ENCODE data around the gene PSKH1.
"Not testable (repeated sequence)": the region's sequence is repeated elsewhere in the genome, so short reads cannot be mapped to it uniquely, and the experiment has no call there.

PSKH1 gene

DNA sequence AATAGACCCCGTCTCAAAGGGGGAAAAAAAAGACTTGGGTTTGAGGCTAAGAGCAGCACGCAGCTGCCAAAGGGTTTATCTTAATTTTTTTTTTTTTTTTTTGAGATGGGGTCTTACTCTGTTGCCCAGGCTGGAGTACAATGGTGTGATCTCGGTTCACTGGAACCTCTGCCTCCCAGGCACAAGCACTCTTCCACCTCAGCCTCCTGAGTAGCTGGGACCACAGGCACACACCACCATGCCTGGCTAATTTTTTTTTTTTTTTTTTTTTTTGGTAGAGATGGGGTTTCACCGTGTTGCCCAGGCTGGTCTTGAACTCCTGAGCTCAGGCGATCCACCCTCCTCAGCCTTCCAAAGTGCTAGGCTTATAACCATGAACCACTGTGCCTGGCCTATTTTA is 44.7 kb downstream of the PSKH1 start:
- not testable (repeated sequence) for DNase-seq (ENCODE audit: insufficient read length, low spot score); FAIRE-seq

DNA sequence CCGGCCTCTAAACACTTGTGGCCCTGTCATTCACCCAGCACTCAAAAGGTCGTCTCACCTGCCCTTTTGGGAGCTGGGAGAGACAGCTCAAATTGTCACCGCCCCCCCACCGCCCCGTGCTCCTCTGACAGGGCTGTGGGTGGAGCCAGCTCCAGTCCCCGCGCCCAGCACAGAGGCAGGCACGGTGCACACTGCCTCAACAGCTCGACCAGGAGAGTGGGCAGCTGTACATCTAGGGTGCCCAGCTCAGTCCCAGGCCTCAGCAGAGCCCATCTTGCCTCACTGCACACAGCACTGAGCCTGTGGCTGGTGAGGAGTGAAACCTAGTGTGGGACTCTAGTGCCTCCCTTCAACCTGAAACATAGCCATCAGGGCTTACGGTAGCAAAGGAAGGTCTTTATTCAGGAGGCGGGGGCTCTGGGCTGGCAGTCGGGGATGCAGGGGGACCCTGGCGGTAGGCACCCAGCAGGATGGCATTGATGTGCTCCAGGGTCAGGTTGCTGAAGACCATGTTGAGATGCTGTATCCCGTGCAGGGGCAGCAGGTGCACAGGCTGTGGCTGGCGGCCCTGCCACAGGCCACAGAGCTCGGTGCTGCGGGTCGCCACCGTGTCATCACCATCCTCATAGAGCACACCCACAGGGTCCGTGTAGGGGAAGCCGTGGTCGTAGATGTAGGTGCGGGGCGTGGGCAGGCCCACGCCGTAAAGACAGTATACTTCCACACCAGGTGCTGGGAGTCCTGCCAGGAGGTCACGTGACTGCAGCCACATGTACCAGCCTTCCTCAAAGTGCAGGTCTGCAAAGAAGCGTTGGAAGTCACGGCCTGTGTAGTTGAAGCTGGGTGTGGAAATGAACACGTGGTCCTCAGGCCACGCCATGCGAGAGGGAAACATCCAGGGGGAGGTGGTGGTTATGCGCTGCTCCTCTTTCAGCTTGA is 46.7 kb downstream of the PSKH1 start:
- FAIRE-seq (peak; percentile 26), DNase-seq (ENCODE audit: insufficient read length, low spot score) (no peak)

DNA sequence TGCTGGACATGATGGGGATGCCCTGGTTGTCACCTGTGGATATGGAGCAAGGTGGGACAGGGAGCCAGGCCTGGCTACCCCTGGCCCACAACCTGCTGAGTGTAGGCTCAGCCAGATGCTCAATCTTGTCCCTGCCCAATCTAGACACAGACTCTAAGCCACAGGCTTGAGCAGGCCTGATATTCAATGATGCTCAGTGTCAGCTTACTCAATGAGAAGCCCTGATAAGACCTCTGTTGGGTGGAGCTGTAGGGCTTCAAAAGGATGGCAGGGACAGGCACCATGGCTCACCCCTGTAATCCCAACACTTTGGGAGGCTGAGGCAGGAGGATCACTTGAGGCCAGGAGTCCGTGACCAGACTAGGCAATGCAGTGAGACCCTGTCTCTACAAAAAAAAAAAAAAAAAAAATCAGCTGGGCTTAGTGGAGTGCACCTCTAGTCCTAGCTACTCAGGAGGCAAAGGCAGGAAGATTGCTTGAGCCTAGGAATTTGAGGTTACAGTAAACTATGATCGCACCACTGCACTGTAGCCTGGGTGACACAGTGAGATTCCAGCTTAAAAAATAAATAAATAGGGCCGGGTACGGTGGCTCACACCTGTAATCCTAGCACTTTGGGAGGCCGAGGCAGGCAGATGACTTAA is 47.5 kb downstream of the PSKH1 start:
- no peak for DNase-seq (ENCODE audit: insufficient read length, low spot score)
- FAIRE-seq, result no peak

DNA sequence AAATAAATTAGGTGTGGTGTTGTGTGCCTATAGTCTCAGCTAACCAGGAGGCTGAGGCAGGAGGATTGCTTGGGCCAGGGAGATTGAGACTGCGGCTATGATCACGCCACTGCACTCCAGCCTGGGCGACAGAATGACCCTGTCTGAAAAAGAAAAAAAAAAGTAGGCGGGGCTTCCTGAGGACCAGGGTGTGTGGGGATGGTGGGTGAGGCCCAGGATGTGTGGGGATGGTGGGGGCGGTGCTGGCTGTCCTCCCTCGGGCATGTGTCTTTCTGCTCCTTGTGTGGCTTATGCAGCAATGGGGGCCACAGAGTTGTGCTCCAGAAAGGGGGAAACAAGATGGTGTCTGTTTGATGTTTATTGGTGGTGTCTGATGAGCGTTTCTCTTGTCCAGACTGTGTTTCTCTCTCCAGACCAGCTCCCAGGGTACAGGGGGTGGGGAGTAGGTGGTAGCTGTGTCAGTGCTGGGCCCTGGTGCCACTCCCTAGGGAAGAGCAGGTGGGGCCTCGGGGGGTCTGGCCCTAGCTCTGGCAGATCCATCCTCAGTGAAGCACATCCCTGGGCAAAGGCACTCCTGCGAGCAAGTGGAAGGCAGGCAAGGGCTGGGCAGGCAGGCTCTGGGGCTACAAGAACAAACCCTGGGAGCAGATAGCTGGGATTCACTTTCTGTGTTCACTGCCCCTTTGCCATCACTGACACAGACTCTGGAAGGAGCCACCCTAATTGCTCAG is 48.6 kb downstream of the PSKH1 start:
- no peak for FAIRE-seq
- DNase-seq (ENCODE audit: insufficient read length, low spot score), result no peak

DNA sequence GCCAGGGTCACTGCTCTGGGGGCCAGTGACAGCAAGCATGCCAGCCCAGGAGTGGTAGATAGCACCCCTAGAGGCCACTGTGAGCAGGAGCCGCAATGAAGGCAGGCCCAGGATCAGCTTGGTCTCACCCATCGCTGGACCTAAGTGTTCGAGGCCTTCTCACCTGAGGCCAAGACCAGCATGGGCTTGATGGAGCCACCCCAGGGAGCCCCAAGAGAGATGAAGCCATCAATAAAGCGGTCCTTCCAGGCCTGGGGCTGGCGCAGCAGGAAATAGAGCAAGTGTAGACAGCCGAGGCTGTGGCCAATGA is 49.1 kb downstream of the PSKH1 start:
- FAIRE-seq (peak; percentile 80), DNase-seq (ENCODE audit: insufficient read length, low spot score) (peak; percentile 53)

DNA sequence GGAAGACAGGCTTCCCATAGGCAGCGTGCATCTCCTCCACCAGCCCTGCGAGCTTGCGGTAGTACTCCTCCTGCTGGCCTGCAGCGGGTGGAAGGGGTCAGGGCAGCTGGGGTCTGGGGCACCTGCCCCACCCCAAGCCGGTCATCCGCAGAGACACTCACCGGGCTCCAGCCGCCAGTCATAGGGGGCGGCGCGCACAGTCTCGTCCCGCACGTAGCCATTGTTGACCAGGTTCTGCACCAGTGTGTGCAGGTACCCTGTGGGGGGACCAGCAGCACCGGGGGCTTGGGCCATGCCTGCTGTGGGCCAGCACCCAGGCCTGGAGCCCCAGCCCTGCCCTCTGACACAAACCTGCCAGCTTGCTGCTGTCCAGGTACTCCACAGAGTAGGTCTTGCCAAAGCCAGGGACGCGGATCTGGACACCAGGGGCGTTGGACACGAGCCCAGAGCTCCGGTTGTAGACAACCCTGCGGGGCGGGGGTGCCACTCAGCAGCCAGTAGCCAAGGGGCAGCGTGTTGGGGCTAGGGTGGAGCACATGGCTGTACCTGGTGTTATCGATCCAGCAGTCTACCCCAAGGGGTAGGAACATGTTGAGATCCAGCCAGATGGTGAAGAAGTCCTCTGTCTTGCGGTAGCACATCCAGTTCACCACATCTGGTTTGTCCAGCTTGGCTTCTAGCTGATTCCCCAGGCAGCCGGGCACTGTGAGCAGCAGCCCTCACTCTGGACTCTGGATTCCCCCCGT is 49.6 kb downstream of the PSKH1 start:
- FAIRE-seq (peak; percentile 48), DNase-seq (ENCODE audit: insufficient read length, low spot score) (no peak)

DNA sequence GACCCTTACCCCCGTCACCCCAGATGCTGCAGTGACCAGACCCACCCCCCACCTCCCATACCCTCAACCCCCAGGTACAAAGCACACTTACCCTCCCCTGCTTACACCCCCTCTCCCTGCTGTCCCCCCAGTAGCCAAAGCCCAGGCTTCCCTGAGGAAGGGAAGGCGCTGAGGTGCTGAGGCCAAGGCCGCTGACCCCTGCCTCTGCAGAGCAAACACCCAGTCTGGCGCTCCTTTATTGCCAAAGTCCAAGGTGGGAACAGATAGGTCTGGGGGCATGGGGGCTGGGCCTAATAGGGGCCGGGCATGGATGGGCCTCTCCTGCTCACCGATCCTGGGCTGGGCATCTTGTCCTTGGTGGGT is 50.2 kb downstream of the PSKH1 start:
- DNase-seq (ENCODE audit: insufficient read length, low spot score) (no peak), FAIRE-seq (no peak)

DNA sequence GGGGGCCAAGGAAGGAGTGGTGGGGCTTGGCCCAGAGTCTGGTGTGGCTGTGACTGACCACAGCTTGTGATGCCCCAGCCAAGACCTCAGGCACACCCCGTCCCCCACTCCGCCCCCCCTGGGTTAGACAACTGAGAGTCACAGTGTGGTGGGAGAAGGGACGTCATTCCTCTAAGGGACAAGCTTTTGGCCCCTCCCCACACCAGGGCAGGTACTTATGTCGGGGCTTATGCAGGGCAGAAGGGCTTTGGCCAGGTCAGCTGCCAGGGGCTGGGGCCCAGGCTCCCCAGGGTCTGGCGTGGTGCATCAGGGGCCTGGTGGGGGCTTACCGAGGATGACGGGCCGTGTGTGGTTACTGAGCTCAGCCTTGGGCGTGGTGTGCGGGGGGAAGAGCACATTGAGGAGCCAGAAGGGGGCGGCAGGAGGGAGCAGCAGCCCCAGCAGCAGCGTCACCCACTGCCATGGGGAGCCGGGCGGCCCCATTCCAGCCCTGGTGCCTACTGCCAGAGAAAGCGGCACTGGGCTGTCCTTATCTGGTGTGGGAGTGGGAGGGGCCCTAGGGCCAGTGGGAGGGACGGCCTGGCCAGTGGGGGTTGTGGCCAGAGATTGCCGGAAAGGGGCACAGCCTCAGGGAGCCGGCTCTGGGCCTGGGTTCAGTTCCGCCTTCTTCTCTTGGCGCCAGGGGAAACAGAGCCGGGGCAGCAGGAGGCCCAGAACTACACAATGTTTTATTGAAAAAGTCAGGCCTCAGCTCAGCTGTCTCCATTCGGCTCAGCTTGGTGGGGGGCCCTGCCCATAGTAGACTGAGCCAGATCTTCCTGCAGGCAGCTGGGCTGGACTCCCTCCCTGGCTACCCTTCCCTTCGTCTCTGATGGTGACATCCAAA is 50.8 kb downstream of the PSKH1 start, which contains the start of gene LCAT:
Gene LCAT (minus strand): TSS at position 502 of the 886 bp plus-strand sequence. CDS start 19 bp downstream, at position 483.
- FAIRE-seq, result no peak

DNA sequence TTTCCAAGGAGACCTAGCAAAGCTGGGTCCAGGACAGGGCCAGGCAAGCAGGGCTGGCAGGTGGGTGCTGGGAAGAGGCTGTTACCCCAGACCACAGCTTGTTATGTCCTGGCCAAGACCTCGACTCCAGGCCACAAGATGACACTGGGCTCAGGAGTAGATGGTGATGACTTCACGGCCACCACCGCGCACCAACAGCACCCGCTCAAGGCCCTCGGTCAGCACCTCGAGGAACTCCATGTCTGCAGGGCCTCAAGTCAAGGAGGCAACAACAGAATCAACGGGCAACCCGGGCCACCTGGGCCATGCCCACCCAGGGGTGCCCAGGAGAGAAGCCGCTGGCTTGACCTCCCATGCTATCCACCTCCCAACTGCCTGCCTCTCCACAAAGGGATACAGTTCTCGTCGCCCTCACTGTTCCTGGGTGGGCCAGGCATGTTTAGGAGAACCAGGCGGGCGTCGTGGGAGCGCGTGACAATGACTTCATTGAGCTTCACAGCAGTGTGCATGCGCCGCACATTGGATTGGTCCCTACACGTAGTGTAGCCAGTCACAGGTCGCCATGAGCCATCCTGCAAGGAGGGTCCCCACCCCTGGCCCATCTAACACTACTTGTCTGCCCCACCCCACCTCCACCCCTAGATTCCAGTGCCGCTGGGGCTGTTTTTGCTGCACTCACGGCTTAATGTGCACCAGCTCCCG is 51.8 kb downstream of the PSKH1 start:
- no peak for DNase-seq (ENCODE audit: insufficient read length, low spot score)
- no peak for FAIRE-seq

More for the DNA sequence above, 50.8 kb downstream of the PSKH1 start, which contains the start of gene LCAT:
- DNase-seq (ENCODE audit: insufficient read length, low spot score), result no peak

DNA sequence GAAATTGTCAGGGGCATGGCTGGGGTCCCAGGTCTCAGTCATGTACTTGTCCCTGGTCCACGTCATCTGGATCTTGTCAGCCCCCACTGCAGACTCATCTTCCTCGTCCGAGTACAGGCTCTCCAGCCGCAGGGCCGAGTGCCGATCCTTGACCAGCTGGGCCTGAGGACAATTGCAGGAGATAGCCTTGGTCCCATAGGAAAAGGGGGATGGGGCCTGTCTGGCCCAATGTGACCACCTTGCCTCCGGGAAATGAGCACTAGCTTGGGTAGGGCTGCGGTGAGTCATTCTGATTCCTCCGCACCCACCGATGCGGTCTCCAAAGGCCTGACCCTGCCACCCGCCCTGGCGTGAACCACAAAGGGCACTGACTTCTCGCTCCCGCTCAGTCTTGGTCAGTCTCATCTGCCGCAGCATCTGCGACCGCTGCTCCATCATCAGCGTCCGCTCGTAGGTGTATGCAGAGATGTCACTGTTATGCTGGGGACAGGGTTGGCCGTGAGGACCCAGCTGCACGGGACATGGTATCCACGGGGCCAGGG is 52.4 kb downstream of the PSKH1 start:
- FAIRE-seq, result no peak
- DNase-seq (ENCODE audit: insufficient read length, low spot score), result no peak

DNA sequence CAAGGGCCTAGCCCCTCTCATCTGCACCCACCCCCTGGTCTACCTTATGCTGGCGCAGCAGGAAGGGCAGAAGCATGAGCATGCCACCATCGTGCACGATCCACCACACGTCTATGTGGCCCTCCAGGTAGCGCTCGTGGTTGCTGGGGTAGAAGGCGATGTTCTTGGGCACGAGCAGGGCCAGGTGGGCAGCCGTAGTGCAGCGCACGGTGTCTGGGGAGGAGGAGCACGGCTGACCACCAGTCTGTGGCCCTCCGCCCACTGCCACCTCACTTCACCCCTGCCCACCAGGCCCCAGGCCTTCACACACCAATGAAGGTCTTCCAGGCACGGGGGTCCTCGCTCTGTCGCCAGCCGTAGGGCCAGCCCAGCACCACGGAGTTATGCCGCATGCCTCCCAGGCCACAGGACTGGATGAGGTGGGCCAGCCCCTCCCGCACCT is 53.1 kb downstream of the PSKH1 start:
- FAIRE-seq (peak; percentile 33), DNase-seq (ENCODE audit: insufficient read length, low spot score) (no peak)

DNA sequence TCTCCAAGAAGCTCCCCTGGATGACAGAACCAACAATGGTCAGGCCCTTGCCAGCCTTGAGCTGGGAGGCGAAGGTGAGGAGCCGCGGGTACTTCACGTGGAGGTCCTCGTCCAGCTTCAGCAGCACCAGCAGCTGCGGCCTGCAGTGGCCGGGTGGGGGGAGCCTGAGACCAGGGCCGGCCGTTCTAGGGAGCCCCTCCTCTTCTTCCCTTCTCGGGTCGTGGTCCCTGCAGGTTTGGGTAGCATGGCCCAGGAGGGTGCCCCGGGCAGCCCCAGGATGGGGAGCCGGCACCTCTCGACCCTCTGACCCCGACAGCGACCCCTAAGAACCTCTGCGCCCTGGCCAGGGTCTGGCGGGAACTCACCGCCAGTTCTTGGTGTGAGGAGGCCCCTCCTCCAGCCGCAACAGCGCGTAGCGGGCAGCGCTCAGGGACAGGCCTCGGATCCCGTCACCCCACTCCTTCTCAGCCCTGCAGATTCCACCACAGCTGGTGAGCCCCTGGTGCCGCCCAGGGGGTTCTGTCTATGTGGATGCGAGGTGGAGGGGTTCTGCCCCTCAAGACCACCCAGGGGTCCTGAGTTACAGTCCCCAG is 54.0 kb downstream of the PSKH1 start:
- no peak for DNase-seq (ENCODE audit: insufficient read length, low spot score)
- FAIRE-seq, result no peak

DNA sequence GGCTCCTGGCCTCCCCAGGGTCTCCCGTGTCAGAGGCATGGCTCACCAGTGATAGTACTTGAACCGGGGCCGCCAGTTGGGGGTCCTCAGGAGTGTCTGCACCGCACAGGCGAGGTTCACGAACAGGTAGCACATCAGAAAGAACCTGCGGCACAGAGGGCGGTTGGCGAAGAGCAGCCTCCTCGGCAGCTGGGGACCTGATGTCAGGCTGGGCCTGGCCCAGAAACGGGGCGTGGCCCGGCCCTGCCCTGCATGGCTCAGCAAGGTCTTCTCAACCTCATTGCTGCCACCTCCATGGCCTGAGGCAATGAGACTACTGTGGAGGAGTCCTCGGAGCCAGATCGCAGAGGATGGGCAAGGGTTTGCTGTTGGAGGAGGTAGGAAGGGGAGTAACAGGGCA is 55.0 kb downstream of the PSKH1 start:
- FAIRE-seq (no peak), DNase-seq (ENCODE audit: insufficient read length, low spot score) (no peak)

DNA sequence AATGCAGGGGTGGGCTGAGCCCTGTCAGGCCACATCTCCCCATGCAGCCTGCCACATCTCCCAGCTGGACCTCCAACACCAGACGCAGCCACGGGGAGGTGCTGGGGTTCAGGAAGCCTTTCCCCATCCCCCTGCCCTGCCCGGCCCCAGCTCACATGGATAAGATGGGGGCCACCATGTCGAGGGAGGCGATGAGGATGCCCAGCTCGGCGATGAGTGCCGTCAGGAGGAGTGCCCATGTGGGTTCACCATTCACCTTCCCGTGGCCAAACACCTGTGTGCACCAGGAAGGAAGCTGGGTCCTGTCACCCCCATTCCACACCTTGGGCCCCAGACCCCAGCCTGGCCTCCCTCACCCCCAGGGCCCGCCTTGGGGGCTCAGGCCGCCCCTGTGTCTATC is 56.6 kb downstream of the PSKH1 start:
- DNase-seq (ENCODE audit: insufficient read length, low spot score) (no peak), FAIRE-seq (peak; percentile 40)

DNA sequence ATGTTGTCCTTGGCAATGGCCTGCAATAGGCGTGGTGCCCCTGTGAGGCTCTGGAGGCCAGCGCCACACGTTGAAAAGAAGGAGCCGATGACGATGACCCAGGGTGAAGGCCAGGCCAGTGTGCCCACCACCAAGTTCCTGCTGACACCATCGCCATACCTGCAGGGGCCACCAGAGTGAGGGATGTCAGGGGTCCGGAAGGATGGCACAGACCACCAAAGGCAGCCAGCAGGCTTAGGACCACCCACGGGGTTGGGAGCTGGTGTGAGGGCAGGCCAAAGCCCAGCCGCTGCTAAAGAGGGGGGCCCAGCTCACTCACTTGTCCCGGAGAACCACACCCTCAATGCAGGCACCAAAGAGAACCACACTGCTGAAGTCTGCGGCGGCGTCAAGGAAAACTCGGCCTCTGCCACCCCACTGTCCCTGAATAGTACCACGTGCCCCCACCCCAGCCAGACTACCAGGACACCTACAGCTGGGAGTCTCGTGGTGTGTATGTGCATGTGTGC is 57.3 kb downstream of the PSKH1 start:
- no peak for FAIRE-seq

DNA sequence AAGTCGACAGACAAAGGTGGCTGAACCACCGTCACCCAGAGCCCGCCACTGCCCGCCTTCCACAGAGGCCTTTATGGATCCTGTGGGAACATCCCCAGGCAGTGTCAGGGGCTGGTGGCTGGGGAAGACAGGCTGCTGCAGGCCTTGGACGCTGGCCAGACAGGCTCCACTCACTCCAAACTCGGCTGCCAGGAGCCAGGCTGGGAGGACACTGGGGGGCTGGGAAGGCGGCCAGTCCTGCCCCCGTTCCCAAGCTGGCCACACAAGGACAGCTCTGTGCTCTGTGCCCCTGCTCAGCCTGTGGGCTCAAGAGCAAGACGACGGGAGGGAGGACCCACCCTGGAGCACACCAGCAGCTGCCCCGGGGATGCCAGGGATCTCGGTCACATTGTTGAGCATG is 58.4 kb downstream of the PSKH1 start:
- FAIRE-seq (no peak), DNase-seq (ENCODE audit: insufficient read length, low spot score) (no peak)

More for the DNA sequence above, 57.3 kb downstream of the PSKH1 start:
- no peak for DNase-seq (ENCODE audit: insufficient read length, low spot score)

DNA sequence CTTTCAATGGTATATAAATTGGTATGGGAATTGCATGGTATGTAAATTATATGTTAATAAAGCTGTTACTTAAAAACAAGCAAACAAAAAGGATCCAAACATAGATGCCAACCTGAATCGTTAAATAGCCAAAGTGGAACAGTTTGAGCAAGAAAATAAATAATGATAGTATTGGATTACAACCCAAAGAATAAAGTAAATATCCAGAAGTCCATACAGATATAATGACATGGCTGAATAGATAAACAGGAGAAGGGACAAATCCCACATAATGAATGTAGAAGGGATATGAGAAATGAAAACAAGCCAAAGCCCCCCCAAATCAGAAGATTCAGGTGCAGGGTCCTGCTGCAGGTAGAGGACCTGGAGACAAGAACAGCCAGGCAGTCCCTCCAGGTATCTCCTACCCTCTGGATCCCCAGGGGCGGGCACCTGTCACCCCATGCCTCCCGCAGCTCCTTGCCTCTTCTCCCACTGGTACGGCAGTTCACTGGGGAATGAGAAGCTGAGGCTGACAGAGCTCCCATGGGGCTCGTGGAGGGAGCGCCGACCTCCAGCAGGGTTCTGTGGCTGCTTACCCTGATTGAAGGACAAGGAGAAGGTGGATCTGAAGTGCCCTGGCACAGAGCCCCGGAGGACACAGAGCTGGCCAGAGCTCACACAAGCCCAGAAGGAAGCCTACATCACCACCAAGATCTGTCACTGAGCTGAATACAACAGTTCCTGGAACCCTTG is 60.8 kb downstream of the PSKH1 start:
- FAIRE-seq (no peak), DNase-seq (ENCODE audit: insufficient read length, low spot score) (no peak)

Data from HTR-8/SVneo (cell line).